Retinal pigment epithelial cell (primary cell): ENCODE results near the gene SYDE1.

Experiments
- DNase-seq: peaks from one replicate; pipeline ENCODE4 v3.0.0-alpha.2; 2010; ENCODE audit warnings: low read depth
- H3K4me3 ChIP-seq: 2 replicates; pipeline ENCODE4 v1.5.1; 2011; ENCODE audit warnings: mild to moderate bottlenecking, low read length, control low read depth, moderate library complexity
- CTCF ChIP-seq: conservative IDR thresholded peaks from 2 replicates; pipeline ENCODE4 v1.5.1; 2011; ENCODE audit warnings: low read depth, low read length, control low read depth, inconsistent platforms

SYDE1 gene

DNA sequence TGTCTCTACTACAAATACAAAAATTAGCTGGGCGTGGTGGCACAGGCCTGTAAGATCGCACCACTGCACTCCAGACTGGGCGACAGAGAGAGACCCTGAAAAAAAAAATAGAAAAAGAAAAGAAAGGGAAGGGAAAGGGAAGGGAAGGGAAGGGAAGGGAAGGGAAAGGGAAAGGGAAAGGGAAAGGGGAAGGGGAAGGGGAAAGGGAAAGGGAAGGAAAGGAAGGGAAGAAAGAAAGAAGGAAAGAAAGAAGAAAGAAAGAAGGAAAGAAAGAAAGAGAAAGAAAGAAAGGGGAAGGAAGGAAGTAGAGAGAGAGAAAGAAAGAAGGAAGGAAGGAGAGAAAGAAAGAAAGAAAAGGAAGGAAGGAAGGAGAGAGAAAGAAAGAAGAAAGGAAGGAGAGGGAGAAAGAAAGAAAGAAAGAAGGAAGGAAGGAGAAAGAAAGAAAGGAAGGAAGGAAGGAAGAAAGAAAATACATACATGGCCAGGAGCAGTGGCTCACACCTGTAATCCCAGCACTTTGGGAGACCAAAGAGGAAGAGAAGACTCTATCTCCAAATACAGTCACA lies 8.1 kb upstream of the SYDE1 start:
- TF ChIP-seq CTCF = no peak
- no peak for DNase-seq
- H3K4me3 ChIP-seq = no peak overlapping the region

DNA sequence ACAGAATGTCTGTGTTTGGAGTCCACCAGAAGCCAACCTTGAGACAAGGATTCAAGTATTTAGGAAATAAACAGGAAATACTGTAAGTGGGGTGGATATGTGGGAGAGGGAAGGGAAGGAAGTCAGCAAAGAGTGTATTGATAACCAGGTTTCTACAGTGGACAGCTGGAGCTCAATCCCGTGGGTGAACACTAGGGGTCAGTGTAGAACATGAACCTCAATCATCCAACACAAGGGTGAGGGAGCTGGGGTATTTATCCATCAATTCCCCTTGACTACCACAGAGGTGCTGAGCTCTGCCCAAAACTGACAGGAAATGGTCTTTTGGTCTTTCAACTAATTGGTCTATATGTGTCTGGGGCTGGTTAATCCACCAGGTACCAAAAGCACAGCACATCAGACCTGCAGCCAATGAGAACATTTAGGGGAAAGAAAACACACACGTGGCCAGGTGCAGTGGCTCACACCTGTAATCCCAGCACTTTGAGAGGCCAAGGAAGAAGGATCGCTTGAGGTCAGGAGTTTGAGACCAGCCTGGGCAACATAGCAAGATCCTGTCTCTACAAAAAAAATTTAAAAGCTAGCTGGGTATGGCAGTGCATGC lies 5.6 kb upstream of the SYDE1 start:
- no peak for DNase-seq
- no peak overlapping the region for H3K4me3 ChIP-seq
- TF ChIP-seq CTCF = peak; percentile 81

DNA sequence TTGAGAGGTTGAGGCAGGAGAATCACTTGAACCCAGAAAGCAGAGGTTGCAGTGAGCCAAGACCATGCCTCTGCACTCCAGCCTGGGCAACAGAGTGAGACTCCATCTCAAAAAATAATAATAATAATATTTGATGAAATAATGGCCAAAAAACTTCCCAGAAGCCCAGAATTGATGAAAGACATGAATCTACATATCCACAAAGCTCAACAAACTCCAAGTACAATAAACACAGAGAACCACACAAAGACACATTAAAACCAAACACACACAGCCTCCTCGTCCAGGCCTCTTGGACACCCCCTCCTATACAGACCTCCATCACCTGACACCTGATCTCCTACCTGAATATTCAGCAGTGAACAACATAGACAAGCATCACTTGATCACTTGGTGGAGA lies 3.2 kb upstream of the SYDE1 start:
- TF ChIP-seq CTCF = no peak
- no peak for DNase-seq
- no peak overlapping the region for H3K4me3 ChIP-seq

DNA sequence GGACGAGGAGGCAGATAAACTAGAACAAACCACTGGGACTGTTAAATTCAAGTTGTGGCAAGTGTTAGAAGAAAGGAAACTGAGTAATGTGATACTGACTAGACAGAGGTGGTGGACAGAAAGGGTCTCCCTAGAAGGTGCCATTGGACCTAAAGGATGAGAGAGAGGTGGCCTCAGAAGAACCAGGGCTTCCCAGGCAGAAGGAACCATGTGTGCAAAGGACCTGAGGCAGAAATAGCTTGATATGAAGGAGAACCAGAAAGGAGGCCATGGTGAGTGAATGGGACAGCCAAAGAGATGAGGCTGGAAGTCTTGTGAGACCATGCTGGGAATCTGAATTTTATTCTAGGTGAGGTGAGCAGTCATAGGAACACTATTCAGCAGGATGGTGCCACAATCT lies 2.8 kb upstream of the SYDE1 start:
- H3K4me3 ChIP-seq = no peak overlapping the region
- no peak for TF ChIP-seq CTCF
- no peak for DNase-seq

GRCh38 chr19:15105044-15105443 lies 2.2 kb upstream of the SYDE1 start:
- H3K4me3 ChIP-seq = no peak overlapping the region
- TF ChIP-seq CTCF = no peak
- no peak for DNase-seq

GRCh38 chr19:15108145-15108844 lies 1.1 kb downstream of the SYDE1 start:
- TF ChIP-seq CTCF = no peak
- DNase-seq = no peak
- peak overlapping the region; percentile 80 for H3K4me3 ChIP-seq
